ENCODE results near the gene ZNF816. TPM values are rescaled to one million over a fixed set of nuclear protein-coding genes. Genes with fewer than 3 reads are reported as not detected.
"Not testable (repeated sequence)": the region's sequence is repeated elsewhere in the genome, so short reads cannot be mapped to it uniquely, and the experiment has no call there.

ZNF816 gene
- total RNA-seq, 1 donor from 2014 or later = 6.1 TPM

GRCh38 chr19:52924641-52925040, 38.0 kb downstream of the ZNF816 start:
- not testable (repeated sequence) for DNase-seq

- DNase-seq = peak; percentile 59
These were observed 38.7 kb downstream of the ZNF816 start for GRCh38 chr19:52923778-52924593.

GRCh38 chr19:52922841-52923777, 39.6 kb downstream of the ZNF816 start, which contains the start of gene ZNF888:
Gene ZNF888, minus strand, starts transcription at chr19:52923428. Its CDS starts 5,555 bp downstream, at chr19:52917873.
- DNase-seq = peak; percentile 88

GRCh38 chr19:52917531-52917930, 45.1 kb downstream of the ZNF816 start:
- DNase-seq = no peak

- no peak for DNase-seq
These were observed 52.0 kb downstream of the ZNF816 start for GRCh38 chr19:52910648-52911047.

DNA sequence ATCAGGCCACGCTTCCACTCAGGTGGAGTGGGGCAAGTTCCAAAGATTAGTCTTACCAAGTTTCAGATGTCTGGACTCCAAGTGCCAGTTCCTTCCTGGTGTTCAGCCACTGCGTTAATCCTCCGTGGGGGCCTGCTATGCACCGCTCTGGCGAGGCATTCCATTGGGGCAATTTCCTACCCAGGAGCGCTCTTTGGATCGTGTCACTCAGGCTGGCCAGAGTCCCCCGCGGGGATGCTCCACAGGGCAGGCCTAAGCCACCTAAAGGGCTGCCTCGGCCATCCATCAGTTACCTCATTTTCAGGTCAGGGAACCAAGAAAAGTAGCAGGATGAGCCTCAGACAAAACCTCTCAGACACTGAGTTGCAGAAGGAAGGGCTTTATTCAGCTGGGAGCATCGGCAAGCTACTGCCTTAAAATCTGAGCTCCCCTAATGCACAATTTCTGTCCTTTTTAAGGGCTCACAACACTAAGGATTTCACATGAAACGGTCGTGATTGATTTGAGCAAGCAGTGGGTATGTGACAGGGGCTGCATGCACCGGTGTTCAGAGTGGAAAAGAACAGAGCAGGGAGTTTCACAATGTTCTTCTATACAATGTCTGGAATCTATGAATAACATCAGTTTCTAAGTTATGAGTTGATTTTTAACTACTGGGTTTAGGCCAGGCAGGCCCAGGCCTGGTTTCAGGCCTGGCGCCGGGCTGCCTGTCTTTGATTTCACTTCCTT, 58.5 kb downstream of the ZNF816 start:
- DNase-seq = not testable (repeated sequence)

- no peak for DNase-seq
These were observed 60.8 kb downstream of the ZNF816 start for GRCh38 chr19:52901842-52902241.

Other genes starting within 250 kb of the ZNF816 start
- 11.9 and 15.7 TPM in 2 replicates for gene ZNF611, start 227.8 kb downstream of the ZNF816 start, total RNA-seq
- 4.1 and 5.4 TPM in 2 replicates for gene ZNF600, start 176.1 kb downstream of the ZNF816 start, total RNA-seq
- gene ZNF28, start 141.2 kb downstream of the ZNF816 start, total RNA-seq = 29.6 and 30.5 TPM in 2 replicates
- 23.5 and 24.8 TPM in 2 replicates for gene ZNF468, start 105.3 kb downstream of the ZNF816 start, total RNA-seq
- 9.3 and 16.0 TPM in 2 replicates for gene ZNF320, start 65.2 kb downstream of the ZNF816 start, total RNA-seq
- 6.5 and 7.8 TPM in 2 replicates for gene ZNF888, start 39.5 kb downstream of the ZNF816 start, total RNA-seq
- not detected in 2 replicates for gene ERVV-1, start 51.0 kb upstream of the ZNF816 start, total RNA-seq
- gene ERVV-2, start 81.9 kb upstream of the ZNF816 start, total RNA-seq = not detected in 2 replicates
- 25.5 and 29.3 TPM in 2 replicates for gene ZNF160, start 140.5 kb upstream of the ZNF816 start, total RNA-seq
- gene ZNF415, start 170.0 kb upstream of the ZNF816 start, total RNA-seq = 1.6 and 1.9 TPM in 2 replicates
- 7.5 and 8.3 TPM in 2 replicates for gene ZNF347, start 196.2 kb upstream of the ZNF816 start, total RNA-seq
- 2.6 and 3.0 TPM in 2 replicates for gene ZNF665, start 230.5 kb upstream of the ZNF816 start, total RNA-seq